ENCODE measurements around the gene TPRG1L. TPM values are rescaled to one million over a fixed set of nuclear protein-coding genes. Genes with fewer than 3 reads are reported as not detected.

TPRG1L gene
- total RNA-seq, 1 experiment from 2014 or later = 14.4 TPM

DNA sequence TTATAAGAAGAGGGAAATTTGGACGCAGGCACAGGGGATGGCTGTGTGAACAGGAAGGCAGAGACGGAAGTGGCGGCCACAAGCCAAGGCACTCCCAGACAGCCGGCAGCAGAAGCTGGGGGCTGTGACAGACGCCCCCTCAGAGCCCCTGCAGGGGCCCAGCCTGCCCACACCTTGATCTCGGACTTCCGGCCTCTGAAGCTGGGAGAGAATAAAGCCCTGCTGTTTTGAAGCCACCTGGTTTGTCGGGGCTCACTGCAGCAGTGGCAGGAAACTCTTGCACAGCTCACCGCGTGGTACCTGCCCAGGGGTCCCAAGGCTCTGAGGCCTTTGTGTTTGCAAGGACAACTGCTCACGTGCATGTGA is 27.2 kb upstream of the TPRG1L start:
- H3K4me3 ChIP-seq (ENCODE audit: low read length) = no peak overlapping the region
- no peak overlapping the region for H2AFZ ChIP-seq (ENCODE audit: low read length)
- no peaks in the 10 kb centered on the region for H3K9me3 ChIP-seq (ENCODE audit: low read length)
- H3K36me3 ChIP-seq (ENCODE audit: insufficient read depth, low read length) = no peaks in the 10 kb centered on the region
- no peaks in the 10 kb centered on the region for H3K9me2 ChIP-seq (replicated peaks; ENCODE audit: insufficient read depth, low read length)
- peaks cover 16% of the 10 kb centered on the region for H3K4me1 ChIP-seq (ENCODE audit: low read length)
- H3K27ac ChIP-seq (ENCODE audit: low read length) = no peak overlapping the region
- no peaks in the 10 kb centered on the region for H4K20me1 ChIP-seq (ENCODE audit: insufficient read depth, low read depth, low read length)
- no peaks in the 10 kb centered on the region for H3K79me2 ChIP-seq (ENCODE audit: low read length)
- no peak overlapping the region for H3K9ac ChIP-seq (ENCODE audit: low read length)
- no peak overlapping the region for H3K4me2 ChIP-seq (ENCODE audit: low read depth, low read length, poor library complexity, severe bottlenecking)
- no peak for DNase-seq
- H3K27me3 ChIP-seq (ENCODE audit: low read length) = no peaks in the 10 kb centered on the region

GRCh38 chr1:3598051-3598491 is 26.7 kb upstream of the TPRG1L start:
- Histone ChIP-seq H3K27me3 (ENCODE audit: low read length) (no peaks in the 10 kb centered on the region), H3K9me2 (replicated peaks; ENCODE audit: insufficient read depth, low read length) (no peaks in the 10 kb centered on the region), H3K79me2 (ENCODE audit: low read length) (no peaks in the 10 kb centered on the region), H3K4me1 (ENCODE audit: low read length) (peaks cover 16% of the 10 kb centered on the region), H3K4me3 (ENCODE audit: low read length) (no peak overlapping the region), H3K4me2 (ENCODE audit: low read depth, low read length, poor library complexity, severe bottlenecking) (no peak overlapping the region), H4K20me1 (ENCODE audit: insufficient read depth, low read depth, low read length) (no peaks in the 10 kb centered on the region), H3K36me3 (ENCODE audit: insufficient read depth, low read length) (no peaks in the 10 kb centered on the region), H2AFZ (ENCODE audit: low read length) (no peak overlapping the region), H3K9me3 (ENCODE audit: low read length) (no peaks in the 10 kb centered on the region), H3K27ac (ENCODE audit: low read length) (no peak overlapping the region), H3K9ac (ENCODE audit: low read length) (no peak overlapping the region)
- no peak for DNase-seq

DNA sequence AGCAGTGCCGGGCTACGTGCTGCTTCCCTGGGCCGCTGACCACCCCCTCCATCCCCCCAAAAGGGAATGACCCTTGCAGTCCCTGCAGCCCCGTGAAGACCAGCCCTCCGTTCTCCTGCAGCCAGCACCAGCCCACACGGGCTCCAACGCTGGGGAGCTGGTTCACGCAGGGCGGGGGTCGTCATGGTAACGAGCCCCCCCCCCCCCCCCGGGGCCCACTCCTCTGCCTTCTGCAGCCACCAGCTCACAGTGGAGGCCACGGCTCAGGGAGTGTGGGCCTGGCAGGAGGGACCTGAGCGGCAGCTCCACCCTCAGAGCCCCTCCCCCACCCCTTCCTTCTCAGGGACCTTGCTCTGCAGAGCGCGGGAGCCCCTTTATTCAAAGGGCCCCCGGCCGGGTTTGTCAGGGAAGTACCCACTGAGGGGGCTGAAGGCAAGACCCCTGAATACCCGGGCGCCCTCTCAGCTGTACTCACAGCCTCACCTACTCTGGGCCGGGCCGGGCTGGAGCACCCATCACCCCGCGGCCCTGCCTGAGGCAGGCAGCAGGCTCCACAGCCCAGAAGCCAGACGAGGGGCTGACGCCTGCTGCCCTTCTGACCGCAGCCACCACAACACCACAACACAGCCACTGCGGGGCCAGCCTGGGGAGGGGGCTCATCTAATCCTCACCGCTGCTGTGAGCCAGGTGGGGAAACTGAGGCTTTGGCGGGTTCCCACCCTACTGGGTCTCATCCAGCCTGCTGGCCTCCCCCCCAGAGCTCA is 26.1 kb upstream of the TPRG1L start:
- Histone ChIP-seq H3K27me3 (ENCODE audit: low read length) (no peaks in the 10 kb centered on the region), H3K4me3 (ENCODE audit: low read length) (no peak overlapping the region), H3K27ac (ENCODE audit: low read length) (no peak overlapping the region), H3K4me2 (ENCODE audit: low read depth, low read length, poor library complexity, severe bottlenecking) (no peak overlapping the region), H3K4me1 (ENCODE audit: low read length) (peaks cover 13% of the 10 kb centered on the region), H3K9ac (ENCODE audit: low read length) (no peak overlapping the region), H2AFZ (ENCODE audit: low read length) (no peak overlapping the region), H3K9me2 (replicated peaks; ENCODE audit: insufficient read depth, low read length) (no peaks in the 10 kb centered on the region), H3K36me3 (ENCODE audit: insufficient read depth, low read length) (no peaks in the 10 kb centered on the region), H4K20me1 (ENCODE audit: insufficient read depth, low read depth, low read length) (no peaks in the 10 kb centered on the region), H3K79me2 (ENCODE audit: low read length) (no peaks in the 10 kb centered on the region), H3K9me3 (ENCODE audit: low read length) (no peaks in the 10 kb centered on the region)
- DNase-seq = no peak

GRCh38 chr1:3599286-3599811 is 25.5 kb upstream of the TPRG1L start:
- Histone ChIP-seq H4K20me1 (ENCODE audit: insufficient read depth, low read depth, low read length) (no peaks in the 10 kb centered on the region), H3K79me2 (ENCODE audit: low read length) (no peaks in the 10 kb centered on the region), H2AFZ (ENCODE audit: low read length) (no peak overlapping the region), H3K9ac (ENCODE audit: low read length) (no peak overlapping the region), H3K4me2 (ENCODE audit: low read depth, low read length, poor library complexity, severe bottlenecking) (no peak overlapping the region), H3K4me1 (ENCODE audit: low read length) (peaks cover 12% of the 10 kb centered on the region), H3K36me3 (ENCODE audit: insufficient read depth, low read length) (no peaks in the 10 kb centered on the region), H3K4me3 (ENCODE audit: low read length) (no peak overlapping the region), H3K27ac (ENCODE audit: low read length) (no peak overlapping the region), H3K9me3 (ENCODE audit: low read length) (peaks cover under 1% of the 10 kb centered on the region; the same call in 1 of the 2 replicates), H3K27me3 (ENCODE audit: low read length) (no peaks in the 10 kb centered on the region), H3K9me2 (replicated peaks; ENCODE audit: insufficient read depth, low read length) (no peaks in the 10 kb centered on the region)
- no peak for DNase-seq

DNA sequence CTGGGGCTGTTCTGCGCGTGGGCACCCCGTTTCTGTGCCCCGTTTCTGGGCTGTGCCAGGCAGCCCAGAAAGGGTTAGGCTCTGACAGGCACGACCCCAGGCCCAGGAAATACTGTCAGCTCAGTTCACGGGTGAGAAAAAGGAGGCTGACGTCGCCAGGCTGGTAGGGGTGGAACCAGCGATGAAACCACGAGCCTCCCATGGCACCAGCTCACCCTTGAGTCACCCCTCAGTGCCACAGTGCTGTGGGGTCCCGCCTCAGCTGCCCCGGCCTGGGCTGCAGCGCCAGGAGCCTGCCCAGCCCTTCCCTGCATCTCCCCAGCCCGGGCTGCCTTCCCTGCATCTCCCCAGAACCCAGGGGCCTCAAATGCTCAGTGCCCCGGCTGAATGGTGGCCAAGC is 25.0 kb upstream of the TPRG1L start:
- no peak overlapping the region for H3K27ac ChIP-seq (ENCODE audit: low read length)

GRCh38 chr1:3600354-3600753 is 24.5 kb upstream of the TPRG1L start:
- H3K27ac ChIP-seq (ENCODE audit: low read length) = no peak overlapping the region

More for the DNA sequence above, 25.0 kb upstream of the TPRG1L start:
- Histone ChIP-seq H3K36me3 (ENCODE audit: insufficient read depth, low read length) (no peaks in the 10 kb centered on the region), H3K79me2 (ENCODE audit: low read length) (no peaks in the 10 kb centered on the region), H3K27me3 (ENCODE audit: low read length) (no peaks in the 10 kb centered on the region), H3K4me3 (ENCODE audit: low read length) (no peak overlapping the region), H3K9ac (ENCODE audit: low read length) (no peak overlapping the region), H2AFZ (ENCODE audit: low read length) (no peak overlapping the region), H3K9me3 (ENCODE audit: low read length) (peaks cover 2% of the 10 kb centered on the region; the same call in 1 of the 2 replicates), H3K9me2 (replicated peaks; ENCODE audit: insufficient read depth, low read length) (no peaks in the 10 kb centered on the region), H3K4me1 (ENCODE audit: low read length) (peaks cover 12% of the 10 kb centered on the region), H3K4me2 (ENCODE audit: low read depth, low read length, poor library complexity, severe bottlenecking) (no peak overlapping the region), H4K20me1 (ENCODE audit: insufficient read depth, low read depth, low read length) (no peaks in the 10 kb centered on the region)
- DNase-seq = no peak

GRCh38 chr1:3601743-3602142 is 23.1 kb upstream of the TPRG1L start:
- no peak overlapping the region for H3K27ac ChIP-seq (ENCODE audit: low read length)
- DNase-seq = no peak
- H4K20me1 ChIP-seq (ENCODE audit: insufficient read depth, low read depth, low read length) = no peaks in the 10 kb centered on the region
- H3K4me2 ChIP-seq (ENCODE audit: low read depth, low read length, poor library complexity, severe bottlenecking) = no peak overlapping the region
- peaks cover 2% of the 10 kb centered on the region; the same call in 1 of the 2 replicates for H3K9me3 ChIP-seq (ENCODE audit: low read length)
- no peaks in the 10 kb centered on the region for H3K36me3 ChIP-seq (ENCODE audit: insufficient read depth, low read length)
- no peaks in the 10 kb centered on the region for H3K27me3 ChIP-seq (ENCODE audit: low read length)
- H2AFZ ChIP-seq (ENCODE audit: low read length) = no peak overlapping the region
- H3K9me2 ChIP-seq (replicated peaks; ENCODE audit: insufficient read depth, low read length) = no peaks in the 10 kb centered on the region
- H3K4me1 ChIP-seq (ENCODE audit: low read length) = peaks cover 12% of the 10 kb centered on the region
- no peak overlapping the region for H3K4me3 ChIP-seq (ENCODE audit: low read length)
- no peak overlapping the region for H3K9ac ChIP-seq (ENCODE audit: low read length)
- no peaks in the 10 kb centered on the region for H3K79me2 ChIP-seq (ENCODE audit: low read length)

More at GRCh38 chr1:3600354-3600753, 24.5 kb upstream of the TPRG1L start:
- no peaks in the 10 kb centered on the region for H3K9me2 ChIP-seq (replicated peaks; ENCODE audit: insufficient read depth, low read length)
- no peak overlapping the region for H3K4me2 ChIP-seq (ENCODE audit: low read depth, low read length, poor library complexity, severe bottlenecking)
- no peak overlapping the region for H3K9ac ChIP-seq (ENCODE audit: low read length)
- no peaks in the 10 kb centered on the region for H3K27me3 ChIP-seq (ENCODE audit: low read length)
- no peak for DNase-seq
- H3K36me3 ChIP-seq (ENCODE audit: insufficient read depth, low read length) = no peaks in the 10 kb centered on the region
- H3K4me3 ChIP-seq (ENCODE audit: low read length) = no peak overlapping the region
- no peaks in the 10 kb centered on the region for H4K20me1 ChIP-seq (ENCODE audit: insufficient read depth, low read depth, low read length)
- H3K79me2 ChIP-seq (ENCODE audit: low read length) = no peaks in the 10 kb centered on the region
- H3K9me3 ChIP-seq (ENCODE audit: low read length) = peaks cover 2% of the 10 kb centered on the region; the same call in 1 of the 2 replicates
- peaks cover 12% of the 10 kb centered on the region for H3K4me1 ChIP-seq (ENCODE audit: low read length)
- H2AFZ ChIP-seq (ENCODE audit: low read length) = no peak overlapping the region

DNA sequence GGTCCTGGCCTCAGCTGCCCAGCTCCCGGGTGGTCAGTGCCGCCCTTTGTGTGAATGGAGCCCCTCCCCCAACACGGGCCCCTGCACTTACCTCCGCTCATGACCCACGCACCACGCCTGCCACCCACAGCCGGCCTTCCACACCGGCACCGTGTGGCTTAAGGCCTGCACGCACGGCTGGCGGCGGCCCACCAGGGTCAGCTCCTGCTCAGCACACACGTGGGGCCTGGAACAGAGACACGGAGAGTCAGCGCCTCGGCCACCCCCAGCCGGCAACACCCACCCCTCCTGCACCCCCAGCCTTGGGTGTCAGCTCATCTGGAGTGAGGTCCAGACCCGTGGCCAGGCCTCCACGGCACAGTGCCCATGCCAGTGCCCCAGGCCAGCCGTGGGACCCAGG is 22.4 kb upstream of the TPRG1L start:
- no peaks in the 10 kb centered on the region for H4K20me1 ChIP-seq (ENCODE audit: insufficient read depth, low read depth, low read length)
- H3K9me2 ChIP-seq (replicated peaks; ENCODE audit: insufficient read depth, low read length) = no peaks in the 10 kb centered on the region
- H3K36me3 ChIP-seq (ENCODE audit: insufficient read depth, low read length) = no peaks in the 10 kb centered on the region
- H3K4me2 ChIP-seq (ENCODE audit: low read depth, low read length, poor library complexity, severe bottlenecking) = no peak overlapping the region
- H3K4me3 ChIP-seq (ENCODE audit: low read length) = no peak overlapping the region
- H3K4me1 ChIP-seq (ENCODE audit: low read length) = peaks cover 11% of the 10 kb centered on the region
- H2AFZ ChIP-seq (ENCODE audit: low read length) = no peak overlapping the region
- no peaks in the 10 kb centered on the region for H3K27me3 ChIP-seq (ENCODE audit: low read length)
- H3K9ac ChIP-seq (ENCODE audit: low read length) = no peak overlapping the region
- H3K27ac ChIP-seq (ENCODE audit: low read length) = no peak overlapping the region
- no peak for DNase-seq
- H3K79me2 ChIP-seq (ENCODE audit: low read length) = no peaks in the 10 kb centered on the region
- peaks cover 2% of the 10 kb centered on the region; the same call in 1 of the 2 replicates for H3K9me3 ChIP-seq (ENCODE audit: low read length)
